Keratinocyte (primary cell): Measurements from ENCODE around the gene FNBP1.

ENCODE experiments used
- EZH2 ChIP-seq: IDR thresholded peaks from one replicate; pipeline ENCODE4 v1.6.1; 2012; ENCODE audit warnings: inconsistent platforms, mild to moderate bottlenecking, low read length, moderate library complexity
- TF ChIP-seq, protein P1 (sequence below), 3 experiments: IDR thresholded peaks in 1 of 3; conservative IDR thresholded peaks in 1 of 3; optimal IDR thresholded peaks in 1 of 3; 2 replicates in 2 of 3; 3 replicates in 1 of 3; pipeline versions ENCODE3 to v1.5.1; 2011; ENCODE audit warnings: low read length in 3 of 3, mild to moderate bottlenecking in 3 of 3, moderate library complexity in 2 of 3, control low read depth in 1 of 3, inconsistent platforms in 1 of 3; ENCODE audit not compliant: insufficient read depth in 2 of 3; ENCODE audit errors: extremely low read depth in 1 of 3

DNA sequence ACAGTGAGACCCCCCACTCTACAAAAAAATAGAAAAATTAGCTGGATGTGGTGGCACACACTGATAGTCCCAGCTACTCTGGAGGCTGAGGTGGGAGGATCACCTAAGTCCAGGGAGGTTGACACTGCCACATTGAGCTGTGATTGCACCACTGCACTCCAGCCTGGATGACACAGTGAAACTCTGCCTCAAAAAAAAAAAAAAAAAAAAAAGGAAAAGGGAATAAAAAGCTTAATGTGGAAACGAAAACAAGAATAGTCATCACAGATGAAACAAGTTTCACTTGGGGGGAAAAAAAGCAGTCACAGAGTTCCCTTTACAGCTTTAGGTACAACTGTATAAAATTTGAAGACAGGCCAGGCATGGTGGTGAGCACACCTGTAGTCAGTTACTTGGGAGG, 84.2 kb downstream of the FNBP1 start:
- TF ChIP-seq, protein P1, sequence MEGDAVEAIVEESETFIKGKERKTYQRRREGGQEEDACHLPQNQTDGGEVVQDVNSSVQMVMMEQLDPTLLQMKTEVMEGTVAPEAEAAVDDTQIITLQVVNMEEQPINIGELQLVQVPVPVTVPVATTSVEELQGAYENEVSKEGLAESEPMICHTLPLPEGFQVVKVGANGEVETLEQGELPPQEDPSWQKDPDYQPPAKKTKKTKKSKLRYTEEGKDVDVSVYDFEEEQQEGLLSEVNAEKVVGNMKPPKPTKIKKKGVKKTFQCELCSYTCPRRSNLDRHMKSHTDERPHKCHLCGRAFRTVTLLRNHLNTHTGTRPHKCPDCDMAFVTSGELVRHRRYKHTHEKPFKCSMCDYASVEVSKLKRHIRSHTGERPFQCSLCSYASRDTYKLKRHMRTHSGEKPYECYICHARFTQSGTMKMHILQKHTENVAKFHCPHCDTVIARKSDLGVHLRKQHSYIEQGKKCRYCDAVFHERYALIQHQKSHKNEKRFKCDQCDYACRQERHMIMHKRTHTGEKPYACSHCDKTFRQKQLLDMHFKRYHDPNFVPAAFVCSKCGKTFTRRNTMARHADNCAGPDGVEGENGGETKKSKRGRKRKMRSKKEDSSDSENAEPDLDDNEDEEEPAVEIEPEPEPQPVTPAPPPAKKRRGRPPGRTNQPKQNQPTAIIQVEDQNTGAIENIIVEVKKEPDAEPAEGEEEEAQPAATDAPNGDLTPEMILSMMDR (optimal IDR thresholded peaks at IDR 0.05 in 1 of 3, IDR thresholded peaks at IDR 0.05 in 1 of 3, conservative IDR thresholded peaks at IDR 0.05 in 1 of 3; ENCODE audit: extremely low read depth in 1 of 3, insufficient read depth in 2 of 3, low read length in 3 of 3) = no peak
- no peak for TF ChIP-seq EZH2
